Right lobe of liver (tissue), 6 donors: Measurements from ENCODE around the gene GPR158. TPM values are rescaled to one million over a fixed set of nuclear protein-coding genes. Genes with fewer than 3 reads are reported as not detected.

Experiments used
- ATAC-seq, 4 donors: fragments of 200-7000 bp; cut with Tn5 transposase; one replicate each; pipeline ENCODE4 v1.9.1; 2020; ENCODE audit warnings: mild to moderate bottlenecking in 4 of 4, moderate library complexity in 4 of 4
- DNase-seq, 3 donors: peaks; one replicate each; pipeline ENCODE4 v3.0.0-alpha.2; 2020
- H3K27ac ChIP-seq, 3 donors: fragments of 200-600 bp; one replicate each; pipeline ENCODE4 v1.8.0; 2022
- H3K27me3 ChIP-seq, 2 donors: fragments of 200-600 bp; one replicate each; pipeline ENCODE4 v1.8.0; 2022
- H3K36me3 ChIP-seq, 4 donors: fragments of 200-600 bp; sonication (generic) in 1 of 4; one replicate each; pipeline versions ENCODE4 v1.5.1 to v1.8.0; 2017 to 2022; ENCODE audit warnings: control low read depth in 1 of 4
- H3K4me1 ChIP-seq, 4 donors: fragments of 200-600 bp; sonication (generic) in 1 of 4; one replicate each; pipeline versions ENCODE4 v1.5.1 to v1.8.0; 2017 to 2022; ENCODE audit warnings: control low read depth in 1 of 4
- H3K4me3 ChIP-seq, 3 donors: fragments of 200-600 bp; one replicate each; pipeline ENCODE4 v1.8.0; 2022
- H3K9me3 ChIP-seq, 4 donors: fragments of 200-600 bp; sonication (generic) in 1 of 4; one replicate each; pipeline versions ENCODE4 v1.5.1 to v1.8.0; 2017 to 2022; ENCODE audit warnings: control low read depth in 1 of 4
- CTCF ChIP-seq, 4 donors: fragments of 200-600 bp in 3 of 4; fragments of 450-650 bp in 1 of 4; IDR thresholded peaks; one replicate each; pipeline versions ENCODE4 v1.5.1 to v1.8.0; 2016 to 2022; ENCODE audit warnings: antibody characterized with exemption in 4 of 4, mild to moderate bottlenecking in 2 of 4
- POLR2A ChIP-seq: fragments of 450-650 bp; IDR thresholded peaks from one replicate; pipeline ENCODE4 v1.6.1; 2017; ENCODE audit warnings: antibody characterized with exemption, mild to moderate bottlenecking
- WGBS: methylation state at CpG from one replicate; pipeline ENCODE4 v1.1.6; 2018; ENCODE audit warnings: low coverage, low lambda C conversion rate; ENCODE audit not compliant: insufficient coverage; ENCODE audit errors: missing lambda C conversion rate; 5-methylcytosine and 5-hydroxymethylcytosine counted together
- intact Hi-C, 2 donors: fragments of 100-400 bp; cut with DNase I; formaldehyde crosslinking; loops; one replicate each; pipeline versions ENCODE4 v1.11.2 to v1.14.1; 2022
- total RNA-seq, 6 experiments: library from RNA; depleted of rRNA in 2 of 6; stranded (reverse); fragments of >200 nt in 2 of 6; fragmentation: NEBNext Ultra II Directional in 3 of 6; extraction: Animal tissue kit (Norgen Biotek cat#: 25700) in 3 of 6; gene quantifications; one replicate each; pipeline versions ENCODE4 v1.1.0 to v1.2.4, GENCODE V29; 2016 to 2023
- donor health status: DM: no; HTN: yes; CAD: no.
- donor health status: DM: no; HTN: no; CAD: no.
- donor health status: DM: no; HTN: no; CAD: no.
- donor health status: DM: no; HTN: yes; CAD: no.
- donor health status: DM: no; HTN: yes; CAD: no.

GPR158 gene
- total RNA-seq, 6 experiments from 2014 or later, result 0.04 to 0.14 TPM; not detected in 4

DNA sequence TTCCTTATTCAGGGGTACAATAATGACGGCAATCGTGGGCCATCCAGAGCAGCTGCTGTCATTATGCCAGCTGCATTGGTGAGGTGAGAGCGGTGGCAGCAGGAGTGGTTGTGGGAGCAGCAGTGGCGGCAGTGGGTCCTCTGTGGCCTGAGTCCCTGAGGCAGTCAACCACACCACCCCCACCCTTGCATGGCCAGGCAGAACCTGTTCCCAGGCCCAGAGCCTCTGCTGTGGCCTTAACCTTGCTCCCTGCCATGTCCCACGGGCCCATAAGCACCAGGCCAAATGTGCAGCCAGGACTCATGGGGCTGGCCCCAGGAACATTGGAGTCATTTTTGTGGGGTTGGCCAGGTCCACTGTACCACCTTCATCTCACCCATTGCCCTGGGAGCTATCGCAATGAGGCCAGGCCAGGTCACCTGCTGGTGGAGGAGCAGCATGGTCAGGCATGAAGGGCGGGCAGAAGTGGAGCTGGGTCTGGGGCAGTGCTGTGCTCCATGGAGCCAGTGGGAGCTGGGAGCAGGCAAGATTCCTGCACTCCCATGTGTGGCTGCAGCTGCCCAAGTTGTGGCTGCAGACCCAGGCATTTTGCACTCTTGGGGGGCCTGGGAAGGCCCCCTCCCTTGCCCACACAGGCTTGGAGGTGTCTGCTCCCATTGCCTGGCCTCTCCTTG, 213.5 kb downstream of the GPR158 start:
- DNase-seq (no peak), ATAC-seq (peak in 1 of 4 donors; percentile 34)
- no peaks in the 10 kb centered on the region for H3K4me1 ChIP-seq
- no peaks in the 10 kb centered on the region for H3K36me3 ChIP-seq
- H3K27ac ChIP-seq, result no peak overlapping the region
- intact Hi-C loops, result no loop called here
- no peak overlapping the region for H3K4me3 ChIP-seq
- H3K9me3 ChIP-seq, result no peaks in the 10 kb centered on the region
- TF ChIP-seq CTCF (IDR thresholded peaks at IDR 0.05) (no peak), POLR2A (no peak)
- H3K27me3 ChIP-seq, result no peaks in the 10 kb centered on the region
- 89% methylated on average over 3 of the region's 7 CpGs for WGBS

GRCh38 chr10:25388862-25389206, 214.0 kb downstream of the GPR158 start:
- DNase-seq, result no peak

GRCh38 chr10:25390733-25391132, 215.9 kb downstream of the GPR158 start:
- H3K9me3 ChIP-seq, result no peaks in the 10 kb centered on the region
- intact Hi-C loops, result no loop called here
- no peak for DNase-seq

More at GRCh38 chr10:25388862-25389206, 214.0 kb downstream of the GPR158 start:
- intact Hi-C loops, result no loop called here
- no peaks in the 10 kb centered on the region for H3K36me3 ChIP-seq
- no peaks in the 10 kb centered on the region for H3K4me1 ChIP-seq
- no peak for TF ChIP-seq CTCF (IDR thresholded peaks at IDR 0.05)
- no peak for TF ChIP-seq POLR2A
- no peaks in the 10 kb centered on the region for H3K27me3 ChIP-seq
- H3K27ac ChIP-seq, result no peak overlapping the region
- H3K4me3 ChIP-seq, result no peak overlapping the region
- ATAC-seq, result no peak
- no peaks in the 10 kb centered on the region for H3K9me3 ChIP-seq

GRCh38 chr10:25392132-25392531, 217.3 kb downstream of the GPR158 start:
- WGBS, result 43% methylated on average over 2 of the region's 3 CpGs
- Histone ChIP-seq H3K36me3 (no peaks in the 10 kb centered on the region), H3K9me3 (no peaks in the 10 kb centered on the region), H3K4me3 (no peak overlapping the region), H3K27ac (no peak overlapping the region), H3K27me3 (no peaks in the 10 kb centered on the region), H3K4me1 (no peaks in the 10 kb centered on the region)
- DNase-seq (no peak), ATAC-seq (no peak)
- intact Hi-C loops, result no loop called here
- TF ChIP-seq POLR2A, result no peak

More at GRCh38 chr10:25390733-25391132, 215.9 kb downstream of the GPR158 start:
- H3K36me3 ChIP-seq, result no peaks in the 10 kb centered on the region
- no peak overlapping the region for H3K27ac ChIP-seq
- WGBS, result 51% methylated on average over 2 of the region's 3 CpGs
- no peak for TF ChIP-seq POLR2A
- no peak for TF ChIP-seq CTCF (IDR thresholded peaks at IDR 0.05)
- H3K4me3 ChIP-seq, result no peak overlapping the region
- no peak for ATAC-seq
- H3K4me1 ChIP-seq, result no peaks in the 10 kb centered on the region
- H3K27me3 ChIP-seq, result no peaks in the 10 kb centered on the region

DNA sequence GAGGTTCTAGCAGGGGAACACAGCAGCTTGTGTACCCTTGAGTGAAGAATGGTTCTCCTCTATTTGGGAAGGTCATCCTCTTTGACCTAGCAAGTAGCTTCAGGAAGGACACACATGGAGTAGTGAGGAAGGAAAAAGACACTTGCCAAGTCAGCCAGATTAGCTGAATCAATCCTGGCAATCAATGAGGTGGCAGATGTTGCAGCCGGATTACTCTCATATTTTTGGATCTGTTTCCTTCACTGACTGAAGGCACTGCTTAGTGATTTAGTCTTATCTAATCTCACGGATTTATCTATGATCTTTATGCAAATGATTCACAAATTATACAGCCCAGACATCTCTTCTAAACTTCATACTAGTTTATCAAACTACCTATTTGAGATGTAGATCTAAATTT, 218.8 kb downstream of the GPR158 start:
- H3K36me3 ChIP-seq, result no peaks in the 10 kb centered on the region
- H3K4me3 ChIP-seq, result no peak overlapping the region
- 42% methylated on average over 2 of the region's 2 CpGs for WGBS
- DNase-seq (no peak), ATAC-seq (no peak)
- no peaks in the 10 kb centered on the region for H3K9me3 ChIP-seq
- no peaks in the 10 kb centered on the region for H3K4me1 ChIP-seq
- intact Hi-C loops, result no loop called here
- no peak overlapping the region for H3K27ac ChIP-seq
- TF ChIP-seq POLR2A, result no peak
- TF ChIP-seq CTCF (IDR thresholded peaks at IDR 0.05), result no peak
- no peaks in the 10 kb centered on the region for H3K27me3 ChIP-seq
